GM18861 (cell line): ENCODE measurements around the gene EP400.

ENCODE experiments used
- ATAC-seq: cut with Tn5 transposase; IDR thresholded peaks from one replicate; pipeline ENCODE4 v1.9.1; 2021; ENCODE audit not compliant: unreplicated experiment

EP400 gene

DNA sequence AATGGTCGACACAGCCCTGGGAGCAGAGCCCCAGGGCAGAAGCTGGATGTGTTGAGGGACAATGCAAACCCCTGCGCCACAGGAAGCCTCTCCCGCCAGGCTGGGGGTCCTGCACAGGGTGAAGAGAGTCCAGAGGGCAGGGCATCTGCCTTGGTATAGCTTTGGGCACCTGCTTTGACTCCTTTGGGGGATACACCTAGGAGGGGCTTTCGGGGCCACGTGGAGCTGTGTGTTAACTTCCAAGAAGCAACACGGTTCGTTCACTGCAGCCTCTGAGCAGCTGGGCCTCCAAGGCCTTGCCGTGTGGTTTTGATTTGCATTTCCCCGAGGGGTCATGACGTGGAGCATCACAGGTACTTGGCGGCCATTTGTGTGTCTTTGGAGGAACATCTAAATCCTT is 26.5 kb upstream of the EP400 start:
- ATAC-seq: peak; percentile 85

- ATAC-seq: no peak
These were observed 22.3 kb upstream of the EP400 start for GRCh38 chr12:131927110-131928079.

- no peak for ATAC-seq
These were observed 21.5 kb upstream of the EP400 start for GRCh38 chr12:131928080-131928710.

DNA sequence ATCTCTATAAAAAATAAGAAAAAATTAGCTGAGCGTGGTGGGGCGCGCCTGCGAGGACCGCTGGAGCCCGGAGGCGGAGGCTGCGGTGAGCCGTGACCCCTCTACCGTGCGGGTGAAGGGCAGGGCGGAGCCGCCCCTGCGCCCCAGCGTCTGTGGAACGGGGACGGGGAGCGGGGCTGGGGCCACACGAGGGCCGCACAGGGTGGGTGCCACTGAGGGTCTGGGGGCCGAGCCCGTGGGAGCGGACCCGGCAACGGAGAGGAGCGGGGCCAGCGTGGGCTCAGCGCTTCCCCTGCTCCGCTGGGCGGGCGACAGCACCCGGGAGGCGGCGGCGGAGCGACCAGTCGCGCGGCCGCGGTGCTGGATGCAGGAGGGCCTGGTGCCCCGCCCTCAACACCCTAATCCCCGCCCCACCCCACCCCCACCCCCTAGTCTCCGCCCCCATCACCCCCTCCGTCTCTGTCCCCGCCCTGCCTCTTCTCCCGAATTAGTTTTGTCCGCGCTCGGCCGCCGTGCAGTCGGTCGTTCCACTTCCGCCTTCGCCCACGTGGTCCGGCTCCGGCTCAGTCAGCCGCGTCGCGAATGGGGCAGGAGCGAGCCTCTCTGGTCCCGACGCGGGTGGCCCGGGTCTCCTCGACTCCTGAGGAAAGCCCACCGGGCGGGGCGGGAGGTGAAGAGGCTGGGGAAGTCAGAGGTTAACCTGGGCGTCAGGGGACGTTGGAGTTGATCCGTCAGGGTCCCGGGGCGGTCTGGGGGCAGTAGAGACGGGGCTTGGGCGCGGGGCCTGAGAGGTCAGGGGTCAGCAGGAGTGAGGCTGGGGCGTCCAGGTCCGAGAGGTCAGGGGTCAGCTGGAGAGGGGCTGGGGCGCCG is 20.8 kb upstream of the EP400 start, which contains the start of gene PUS1:
PUS1 (plus strand) TSS at position 566 of the 870 bp plus-strand sequence. CDS start 447 bp downstream, outside the sequence.
- peak; percentile 59 for ATAC-seq

DNA sequence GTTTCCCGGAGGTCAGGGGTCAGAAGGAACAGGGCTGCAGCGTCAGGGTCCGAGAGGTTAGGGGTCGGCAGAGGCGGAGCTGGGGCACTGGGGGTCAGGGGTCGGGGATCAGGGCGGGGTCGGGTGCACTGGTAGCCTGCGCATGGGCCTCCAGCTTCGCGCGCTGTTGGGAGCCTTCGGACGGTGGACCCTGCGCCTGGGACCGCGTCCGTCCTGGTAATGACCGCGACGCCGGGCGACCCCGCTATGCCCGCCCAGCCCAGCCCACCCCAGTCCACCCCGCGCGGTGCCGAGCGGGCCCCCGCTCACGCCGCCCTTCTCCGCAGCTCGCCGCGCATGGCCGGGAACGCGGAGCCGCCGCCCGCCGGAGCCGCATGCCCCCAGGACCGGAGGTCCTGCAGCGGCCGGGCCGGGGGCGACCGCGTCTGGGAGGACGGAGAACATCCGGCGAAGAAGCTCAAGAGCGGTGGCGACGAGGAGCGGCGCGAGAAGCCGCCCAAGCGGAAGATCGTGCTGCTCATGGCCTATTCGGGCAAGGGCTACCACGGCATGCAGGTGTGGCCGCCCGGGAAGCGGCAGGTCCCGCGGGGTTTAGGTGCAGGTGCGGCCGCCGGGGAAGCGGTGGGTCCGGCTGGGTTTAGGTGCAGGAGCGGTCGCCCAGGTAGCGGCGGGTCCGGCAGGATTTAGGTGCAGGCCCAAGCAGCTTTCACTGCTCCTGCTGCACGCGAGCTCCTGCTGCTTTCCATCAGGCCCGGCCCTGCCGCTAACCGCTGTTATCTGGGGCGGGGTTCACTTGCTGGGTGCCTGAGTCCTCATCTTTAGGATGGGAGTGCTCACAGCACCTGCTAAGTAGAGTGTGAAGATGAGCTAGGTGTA is 19.9 kb upstream of the EP400 start:
- ATAC-seq: no peak

DNA sequence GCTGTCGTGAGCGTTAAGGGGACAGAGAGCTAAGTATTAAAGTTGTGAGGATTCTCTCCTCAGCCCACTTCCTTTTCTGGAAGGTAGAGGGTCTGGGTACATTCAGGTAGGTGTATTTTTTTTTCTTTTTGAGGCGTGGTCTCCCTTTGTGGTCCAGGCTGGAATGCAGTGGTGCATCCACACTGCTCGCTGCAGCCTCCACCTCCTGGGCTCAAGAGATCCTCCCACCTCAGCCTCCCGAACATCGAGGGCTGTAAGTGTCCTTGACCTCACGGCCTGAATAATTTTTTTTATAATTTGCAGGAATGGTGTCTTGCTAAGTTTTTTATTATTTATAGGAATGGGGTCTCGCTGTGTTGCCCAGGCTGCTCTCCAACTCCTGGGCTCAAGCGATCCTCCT is 19.2 kb upstream of the EP400 start:
- no peak for ATAC-seq

DNA sequence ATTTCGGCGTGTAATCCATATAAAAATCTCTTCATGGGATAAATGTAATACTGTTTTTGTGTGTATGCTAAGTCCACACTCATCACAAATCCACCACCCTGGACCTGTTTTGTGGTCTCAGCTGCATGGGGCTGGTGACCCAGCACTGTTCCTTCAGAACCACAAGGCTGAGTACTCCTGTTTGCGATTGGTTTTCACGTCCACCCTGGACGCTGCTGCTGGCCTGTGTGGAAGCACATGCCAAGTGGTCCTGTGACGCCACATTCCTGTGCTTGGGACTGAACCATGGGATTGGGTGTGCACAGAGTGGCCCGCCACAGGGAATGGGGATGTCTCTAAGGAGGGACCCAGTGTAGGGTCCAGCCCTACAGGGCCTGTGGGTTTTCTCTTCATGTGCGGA is 16.4 kb upstream of the EP400 start:
- no peak for ATAC-seq

- no peak for ATAC-seq
These were observed 15.2 kb upstream of the EP400 start for GRCh38 chr12:131934535-131934934.

DNA sequence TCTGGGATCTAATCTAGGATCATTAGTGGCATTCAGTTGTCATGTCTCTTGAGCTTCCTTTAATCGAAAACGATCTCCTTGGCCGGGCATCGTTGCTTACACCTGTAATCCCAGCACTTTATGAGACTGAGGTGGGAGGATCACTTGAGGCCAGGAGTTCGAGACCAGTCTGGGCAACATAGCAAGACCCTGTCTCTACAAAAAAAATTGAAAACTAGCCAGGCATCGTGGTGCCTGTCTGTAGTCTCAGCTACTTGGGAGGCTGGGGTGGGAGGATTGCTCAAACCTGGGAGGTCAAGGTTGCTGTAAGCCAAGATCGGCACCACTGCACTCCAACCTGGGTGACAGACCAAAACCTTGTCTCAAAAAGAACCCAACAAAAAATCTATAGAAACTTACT is 11.7 kb upstream of the EP400 start:
- no peak for ATAC-seq

GRCh38 chr12:131939007-131939406 is 10.7 kb upstream of the EP400 start:
- ATAC-seq: no peak

DNA sequence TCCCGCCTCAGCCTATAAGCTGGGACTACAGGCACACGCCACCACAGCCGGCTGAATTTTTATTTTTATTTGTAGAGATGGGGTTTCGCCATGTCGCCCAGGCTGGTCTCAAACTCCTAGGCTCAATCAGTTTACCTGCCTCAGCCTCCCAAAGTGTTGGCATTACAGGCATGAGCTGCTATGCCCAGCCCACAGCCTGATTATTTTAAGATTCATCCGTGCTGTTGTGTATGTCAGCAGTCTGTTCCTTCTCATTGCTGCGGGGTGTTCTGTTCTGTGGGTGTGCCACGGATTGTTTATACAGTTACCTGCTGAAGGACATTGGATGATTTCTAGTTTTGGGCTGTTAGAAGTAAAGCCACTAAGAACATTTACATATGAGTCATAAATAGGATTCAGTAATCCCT is 9.6 kb upstream of the EP400 start:
- ATAC-seq: no peak

DNA sequence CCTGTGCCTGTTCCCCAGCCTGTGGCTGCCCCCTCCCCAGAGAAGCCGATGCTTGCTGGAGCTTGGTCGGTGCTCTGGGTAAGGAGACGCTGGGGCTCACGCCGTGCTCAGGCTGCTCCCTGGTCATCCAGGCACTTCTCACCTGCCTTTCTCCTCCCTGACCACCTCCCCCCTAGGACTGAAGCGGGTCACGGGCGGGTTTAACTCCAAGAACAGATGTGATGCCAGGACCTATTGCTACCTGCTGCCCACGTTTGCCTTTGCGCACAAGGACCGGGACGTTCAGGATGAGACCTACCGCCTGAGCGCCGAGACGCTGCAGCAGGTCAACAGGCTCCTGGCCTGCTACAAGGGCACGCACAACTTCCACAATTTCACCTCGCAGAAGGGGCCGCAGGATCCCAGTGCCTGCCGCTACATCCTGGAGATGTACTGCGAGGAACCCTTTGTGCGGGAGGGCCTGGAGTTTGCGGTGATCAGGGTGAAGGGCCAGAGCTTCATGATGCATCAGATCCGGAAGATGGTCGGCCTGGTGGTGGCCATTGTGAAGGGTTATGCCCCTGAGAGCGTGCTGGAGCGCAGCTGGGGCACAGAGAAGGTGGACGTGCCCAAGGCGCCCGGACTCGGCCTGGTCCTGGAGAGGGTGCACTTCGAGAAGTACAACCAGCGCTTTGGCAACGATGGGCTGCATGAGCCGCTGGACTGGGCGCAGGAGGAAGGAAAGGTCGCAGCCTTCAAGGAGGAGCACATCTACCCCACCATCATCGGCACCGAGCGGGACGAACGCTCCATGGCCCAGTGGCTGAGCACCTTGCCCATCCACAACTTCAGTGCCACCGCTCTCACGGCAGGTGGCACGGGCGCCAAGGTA is 8.4 kb upstream of the EP400 start:
- ATAC-seq: no peak

GRCh38 chr12:131941987-131942341 is 7.8 kb upstream of the EP400 start:
- ATAC-seq: no peak

GRCh38 chr12:131942671-131943070 is 7.1 kb upstream of the EP400 start:
- no peak for ATAC-seq

- no peak for ATAC-seq
These were observed 6.4 kb upstream of the EP400 start for GRCh38 chr12:131943389-131943788.

GRCh38 chr12:131943876-131944275 is 5.9 kb upstream of the EP400 start:
- no peak for ATAC-seq

- ATAC-seq: no peak
These were observed 5.0 kb upstream of the EP400 start for GRCh38 chr12:131944601-131945251.

DNA sequence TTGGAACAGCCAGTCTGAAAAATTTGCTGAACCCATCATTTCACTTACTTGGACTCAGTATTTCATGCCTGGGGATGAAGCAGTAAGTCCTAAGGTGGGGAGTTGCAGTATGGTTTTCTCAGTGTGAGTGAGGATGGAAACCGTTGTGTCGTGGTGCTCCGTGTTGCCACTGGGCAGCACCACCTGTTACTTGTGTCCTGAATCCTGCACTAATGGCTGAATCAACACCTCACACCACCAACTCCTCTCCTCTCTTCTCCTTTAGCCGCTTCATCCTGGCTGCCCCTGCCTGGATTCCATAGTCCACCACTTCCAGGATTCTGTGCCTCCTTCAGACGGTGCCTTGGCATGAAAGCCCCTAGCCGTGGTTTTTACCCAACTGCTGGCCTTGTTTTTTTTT is 3.0 kb upstream of the EP400 start:
- ATAC-seq: no peak

GRCh38 chr12:131947482-131948027 is 2.2 kb upstream of the EP400 start:
- ATAC-seq: no peak
